ENCODE results near the gene SLC10A3.
A peak's percentile ranks its signal among the peaks of the same experiment; 100 is the strongest.
"Not testable (repeated sequence)": the region's sequence is repeated elsewhere in the genome, so short reads cannot be mapped to it uniquely, and the experiment has no call there.

The SLC10A3 gene

GRCh38 chrX:154502098-154502497 is 11.7 kb upstream of the SLC10A3 start:
- intact Hi-C loops (cut with DNase I; ENCODE audit: low total_unique reads), result no loop called here
- Histone ChIP-seq H3K9me3 (no peaks in the 10 kb centered on the region), H3K27me3 (no peaks in the 10 kb centered on the region), H3K36me3 (peaks cover 0 to 18% (median 18%) of the 10 kb centered on the region in 3 donors), H3K4me1 (no peaks in the 10 kb centered on the region), H3K27ac (no peak overlapping the region), H3K4me3 (no peak overlapping the region)
- no peak for DNase-seq
- no peak for TF ChIP-seq CTCF (IDR thresholded peaks at IDR 0.05)

GRCh38 chrX:154501423-154501822 is 11.0 kb upstream of the SLC10A3 start:
- DNase-seq; H3K27ac ChIP-seq; intact Hi-C loops (cut with DNase I; ENCODE audit: low total_unique reads); H3K9me3 ChIP-seq; H3K4me3 ChIP-seq; H3K27me3 ChIP-seq; H3K4me1 ChIP-seq: not testable (repeated sequence)
- peaks cover 0 to 12% (median 12%) of the 10 kb centered on the region in 3 donors for H3K36me3 ChIP-seq

GRCh38 chrX:154496591-154497137 is 6.2 kb upstream of the SLC10A3 start:
- H3K36me3 ChIP-seq; H3K9me3 ChIP-seq; intact Hi-C loops (cut with DNase I; ENCODE audit: low total_unique reads); H3K4me1 ChIP-seq; H3K4me3 ChIP-seq; H3K27me3 ChIP-seq; H3K27ac ChIP-seq; DNase-seq: not testable (repeated sequence)

- intact Hi-C loops (cut with DNase I; ENCODE audit: low total_unique reads), result no loop called here
- no peaks in the 10 kb centered on the region for H3K36me3 ChIP-seq
- TF ChIP-seq CTCF (IDR thresholded peaks at IDR 0.05), result no peak
These were observed 5.1 kb upstream of the SLC10A3 start for GRCh38 chrX:154495472-154495922.

GRCh38 chrX:154494715-154495114 is 4.3 kb upstream of the SLC10A3 start:
- Histone ChIP-seq H3K36me3 (no peaks in the 10 kb centered on the region), H3K27ac (no peak overlapping the region), H3K9me3 (no peaks in the 10 kb centered on the region), H3K4me3 (no peak overlapping the region), H3K4me1 (peaks cover 0 to 5% (median 1%) of the 10 kb centered on the region in 4 donors), H3K27me3 (no peaks in the 10 kb centered on the region)
- DNase-seq, result no peak
- no peak for TF ChIP-seq CTCF (IDR thresholded peaks at IDR 0.05)
- intact Hi-C loops (cut with DNase I; ENCODE audit: low total_unique reads), result no loop called here

More at GRCh38 chrX:154495472-154495922, 5.1 kb upstream of the SLC10A3 start:
- Histone ChIP-seq H3K9me3 (no peaks in the 10 kb centered on the region), H3K27ac (no peak overlapping the region), H3K4me1 (peaks cover 0 to 3% (median 1%) of the 10 kb centered on the region in 4 donors), H3K27me3 (no peaks in the 10 kb centered on the region), H3K4me3 (no peak overlapping the region)
- DNase-seq, result no peak

GRCh38 chrX:154490021-154490413 is 412 bp downstream of the SLC10A3 start:
- Histone ChIP-seq H3K9me3 (no peaks in the 10 kb centered on the region), H3K27ac (peak overlapping the region; percentile 93 to 94), H3K4me3 (peak overlapping the region; percentile 77 to 81), H3K27me3 (no peaks in the 10 kb centered on the region), H3K36me3 (peaks cover 0 to 4% (median 2%) of the 10 kb centered on the region in 3 donors), H3K4me1 (peaks cover 0 to 36% (median 20%) of the 10 kb centered on the region in 4 donors)
- intact Hi-C loops (cut with DNase I; ENCODE audit: low total_unique reads), result no loop called here
- no peak for TF ChIP-seq CTCF (IDR thresholded peaks at IDR 0.05)
- no peak for DNase-seq

- peak overlapping the region; percentile 77 to 81 for H3K4me3 ChIP-seq
- no peak for DNase-seq
- peak overlapping the region; percentile 93 to 94 for H3K27ac ChIP-seq
- no peaks in the 10 kb centered on the region for H3K9me3 ChIP-seq
- intact Hi-C loops (cut with DNase I; ENCODE audit: low total_unique reads), result no loop called here
- H3K4me1 ChIP-seq, result peaks cover 0 to 39% (median 21%) of the 10 kb centered on the region in 4 donors
- peaks cover 0 to 12% (median 6%) of the 10 kb centered on the region in 3 donors for H3K36me3 ChIP-seq
- no peak for TF ChIP-seq CTCF (IDR thresholded peaks at IDR 0.05)
- H3K27me3 ChIP-seq, result no peaks in the 10 kb centered on the region
These were observed 1.2 kb downstream of the SLC10A3 start for GRCh38 chrX:154489182-154489581.
